Measurements from ENCODE around the gene EXOC3L4.

The EXOC3L4 gene

DNA sequence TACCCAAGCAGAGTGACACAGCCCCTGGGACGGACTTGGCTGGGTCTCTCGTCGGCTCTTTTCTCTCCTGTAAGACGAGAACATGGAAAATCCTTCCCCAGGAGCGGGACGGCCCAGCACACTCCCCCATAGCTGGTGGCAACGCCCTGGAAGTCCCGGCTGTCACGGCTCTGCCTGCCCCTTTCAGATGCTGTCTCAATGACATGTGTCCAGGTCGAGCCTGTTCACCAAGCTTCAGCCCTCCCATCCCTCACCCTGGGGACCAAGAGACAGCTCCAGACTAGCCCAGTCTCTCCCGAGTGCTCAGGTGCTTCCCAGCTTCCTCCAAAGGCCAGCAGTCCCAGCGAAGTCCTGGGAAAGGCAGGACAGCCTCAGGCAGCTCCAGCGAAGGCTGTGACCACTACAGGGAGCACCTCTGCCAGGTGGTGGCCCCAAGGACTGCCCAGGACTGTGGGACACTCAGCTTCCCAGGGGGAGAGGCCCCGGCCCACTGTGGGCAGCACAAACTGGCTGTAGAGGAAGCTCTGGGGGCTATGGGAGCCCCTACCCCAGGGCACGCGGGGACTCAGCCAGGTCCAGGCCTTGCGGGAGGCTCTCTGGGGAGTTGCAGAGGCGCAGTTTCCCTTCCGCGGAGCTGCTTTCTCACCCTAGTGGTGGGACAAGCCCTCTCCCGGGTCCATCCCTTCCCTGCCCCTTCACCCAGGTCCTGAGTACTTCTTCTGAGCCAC is 62.3 kb downstream of the EXOC3L4 start:
- DNase-seq, result no peak

DNA sequence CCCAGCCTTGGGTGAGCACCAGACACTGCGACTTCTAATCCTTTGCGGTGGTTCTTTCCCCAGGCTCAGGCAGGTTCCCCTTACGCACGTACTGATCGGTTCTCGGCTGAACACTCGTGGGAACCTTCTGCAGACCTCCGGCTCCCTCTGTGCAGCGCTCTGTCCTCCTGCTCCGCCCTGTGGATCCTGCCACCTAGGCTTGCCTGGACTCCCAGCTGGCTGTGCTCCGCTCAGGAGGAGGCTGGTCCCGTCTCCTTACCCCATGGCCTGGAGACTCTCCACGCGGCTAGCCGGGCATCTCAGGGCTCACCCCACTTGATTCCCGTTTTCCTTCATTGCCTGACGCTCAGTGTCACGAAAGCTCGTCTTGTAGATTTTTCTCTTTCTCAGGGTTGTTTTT is 63.4 kb downstream of the EXOC3L4 start:
- DNase-seq, result no peak

DNA sequence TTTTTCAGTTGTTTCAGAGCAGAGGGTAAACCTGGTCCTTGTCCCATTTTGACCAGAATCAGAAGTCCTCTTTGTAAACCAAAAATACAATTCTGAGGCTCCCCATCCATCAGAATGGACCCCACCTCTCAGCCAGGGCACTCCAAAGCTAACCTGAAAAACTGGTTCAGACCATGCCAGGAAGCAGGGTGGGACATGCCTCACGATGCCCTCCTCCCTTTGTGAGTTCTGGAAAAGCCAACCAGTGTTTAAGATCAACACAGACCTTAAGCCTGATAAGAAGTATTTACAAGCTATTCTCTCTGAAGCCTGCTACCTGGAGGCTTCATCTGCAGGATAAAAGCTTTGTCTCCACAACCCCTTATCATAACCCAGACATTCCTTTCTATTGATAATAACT is 64.2 kb downstream of the EXOC3L4 start:
- DNase-seq, result no peak

Measured in NCI-H1436 treated with DMSO at 0.1 percent for 48 hours (cell line).